RWPE1 (cell line): ENCODE data around the gene GALNT15.

Experiments used
- CTCF ChIA-PET: fragments of 350-600 bp; sonication (Branson Sonifier 250); formaldehyde crosslinking; extraction: SDS; loops from one replicate; lab custom pipeline; 2021; lab: Yijun Ruan, JAX
- POLR2A ChIA-PET: fragments of 400-600 bp; formaldehyde crosslinking; extraction: SDS; loops from one replicate; lab custom pipeline; 2020; ENCODE audit warnings: antibody characterized with exemption; ENCODE audit not compliant: low non-redundant PET; lab: Yijun Ruan, JAX
- DNase-seq: peaks from one replicate; pipeline ENCODE4 v3.0.0; 2012; ENCODE audit warnings: low spot score
- H3K27ac ChIP-seq: fragments of 450-650 bp; 2 replicates; pipeline ENCODE4 v1.5.1; 2017
- CTCF ChIP-seq: fragments of 450-650 bp; conservative IDR thresholded peaks from 2 replicates; pipeline ENCODE4 v1.5.1; 2017; ENCODE audit warnings: low read depth, mild to moderate bottlenecking

GALNT15 gene

DNA sequence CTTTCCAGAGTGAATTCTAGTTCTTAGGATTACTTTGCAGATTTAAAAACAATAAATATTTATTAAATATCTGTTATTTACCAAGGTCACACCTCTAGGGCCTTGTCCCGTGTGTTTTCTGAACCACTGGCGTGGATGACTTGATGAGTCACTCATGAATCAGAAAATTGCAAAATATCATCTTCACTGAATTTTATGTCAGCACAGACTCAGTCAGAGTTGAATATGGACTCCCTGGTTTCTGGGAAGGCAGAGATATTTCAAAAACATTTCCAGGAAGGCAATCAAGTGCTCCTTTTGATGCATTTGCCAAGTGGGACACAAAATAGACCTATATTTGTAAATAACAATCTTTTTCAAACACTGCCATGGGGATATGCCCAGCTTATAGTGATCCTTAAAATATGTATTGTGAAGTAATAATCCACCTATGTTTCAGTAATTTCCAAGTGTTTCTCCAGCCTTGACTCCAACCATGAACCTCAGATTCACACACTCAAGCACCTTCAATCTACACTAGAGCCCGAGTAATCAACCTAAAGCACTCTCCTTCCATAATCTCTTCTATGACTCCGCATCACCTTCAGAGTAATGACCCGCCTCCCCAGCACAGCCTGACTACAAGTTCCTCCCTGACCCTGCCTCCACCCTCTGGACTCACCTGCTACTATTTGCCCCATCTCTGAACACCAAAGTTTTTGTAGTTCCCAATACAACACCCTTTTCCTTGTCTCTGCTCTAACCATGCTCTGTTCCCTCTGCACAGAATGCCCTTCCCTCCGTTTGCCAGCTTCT, 65.9 kb downstream of the GALNT15 start:
- no peak overlapping the region for H3K27ac ChIP-seq
- no peak for TF ChIP-seq CTCF
- CTCF ChIA-PET, result interaction anchor here (0.7 kb wide), 1 partner anchor 186 kb away, joined by 3 read pairs; no protein-coding TSS in a partner anchor
- POLR2A ChIA-PET, result no interaction called here
- peak; percentile 60 for DNase-seq

DNA sequence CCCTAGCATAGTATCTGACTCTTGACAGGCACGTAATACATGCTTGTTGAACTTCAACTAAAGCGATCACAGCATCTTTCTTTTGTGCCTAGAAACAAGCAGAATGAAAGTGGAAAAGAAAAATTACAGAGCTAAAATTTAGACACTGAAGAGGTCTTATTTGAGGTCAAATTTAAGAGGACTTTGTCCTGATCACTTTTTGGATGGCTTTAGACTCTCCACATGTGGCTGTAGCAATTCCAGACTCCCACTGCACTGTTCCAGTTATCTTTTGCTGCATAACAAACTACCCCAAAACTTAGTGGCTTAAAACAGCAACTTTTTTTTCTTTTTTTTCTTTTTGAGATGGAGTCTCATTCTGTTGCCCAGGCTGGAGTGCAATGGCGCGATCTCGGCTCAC, 66.7 kb downstream of the GALNT15 start:
- no peak overlapping the region for H3K27ac ChIP-seq
- no peak for TF ChIP-seq CTCF
- DNase-seq, result no peak
- POLR2A ChIA-PET, result no interaction called here
- CTCF ChIA-PET, result interaction anchor here (0.7 kb wide), 1 partner anchor 187 kb away, joined by 3 read pairs; no protein-coding TSS in a partner anchor

DNA sequence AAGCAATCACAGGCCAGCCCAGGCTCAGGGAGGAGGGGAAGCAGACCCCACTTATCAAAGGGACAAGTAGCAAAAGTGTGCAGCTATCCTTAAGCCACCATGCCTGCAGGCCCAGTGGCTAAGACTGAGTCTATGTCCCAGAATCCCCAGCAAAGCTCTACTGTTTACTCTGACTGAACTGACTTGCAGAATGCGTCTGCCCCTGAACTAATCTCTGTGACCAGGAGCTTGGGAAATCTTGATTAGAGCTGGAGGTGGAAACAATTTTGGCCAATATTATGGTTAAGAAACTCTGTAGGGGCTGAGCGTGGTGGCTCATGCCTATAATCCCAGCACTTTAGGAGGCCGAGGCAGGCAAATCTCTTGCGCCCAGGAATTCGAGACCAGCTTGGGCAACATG, 67.7 kb downstream of the GALNT15 start:
- DNase-seq, result no peak
- no peak overlapping the region for H3K27ac ChIP-seq
- ChIA-PET CTCF (interaction anchor here (0.6 to 0.7 kb wide), 2 partner anchors 50 to 260 kb away, joined by 3 to 5 read pairs; no protein-coding TSS in a partner anchor), POLR2A (no interaction called here)
- no peak for TF ChIP-seq CTCF

DNA sequence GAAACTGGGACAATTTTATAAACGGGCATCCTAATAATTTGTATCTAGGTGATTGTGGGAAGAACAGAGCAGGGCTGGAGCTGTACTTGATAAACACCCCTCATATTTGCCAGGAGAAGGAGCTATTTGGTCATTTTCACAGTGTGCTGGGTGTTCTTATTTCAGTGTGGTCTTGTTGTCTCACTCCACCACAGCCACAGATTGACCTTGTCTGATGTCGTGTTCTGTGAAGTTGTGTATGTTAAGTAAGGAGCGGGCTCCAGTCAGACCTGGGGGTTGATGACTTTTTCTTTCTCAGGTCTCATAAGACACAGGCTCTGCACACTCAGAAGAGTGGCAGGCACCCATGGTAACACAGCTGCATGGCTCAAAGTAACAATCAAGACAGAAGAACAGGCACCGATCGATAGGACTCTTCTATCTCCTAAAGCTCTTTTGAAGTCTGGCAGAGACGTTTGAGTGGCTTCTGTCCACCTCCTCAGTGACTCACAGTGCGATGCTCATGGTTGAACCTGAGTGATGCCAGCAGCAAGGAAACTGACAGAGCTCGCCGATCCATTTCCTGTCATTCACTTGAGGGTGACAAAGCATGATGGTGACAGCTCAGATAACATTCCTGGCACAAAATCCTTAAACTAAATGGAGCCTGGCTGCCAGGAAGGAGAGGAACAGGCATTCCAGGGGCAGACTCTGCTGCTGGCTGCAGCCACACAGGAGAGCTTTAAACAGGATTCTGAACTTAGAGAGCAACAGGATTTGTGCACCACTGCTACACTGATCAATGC, 69.4 kb downstream of the GALNT15 start:
- CTCF ChIA-PET, result interaction anchor here (0.5 kb wide), 1 partner anchor 337 kb away, joined by 3 read pairs; no protein-coding TSS in a partner anchor
- no peak overlapping the region for H3K27ac ChIP-seq
- no peak for TF ChIP-seq CTCF
- DNase-seq, result no peak
- POLR2A ChIA-PET, result interaction anchor here (0.6 kb wide), 1 partner anchor 195 kb away, joined by 3 read pairs; no protein-coding TSS in a partner anchor

- TF ChIP-seq CTCF, result no peak
- ChIA-PET CTCF (no interaction called here), POLR2A (no interaction called here)
- no peak overlapping the region for H3K27ac ChIP-seq
- DNase-seq, result no peak
Measured at GRCh38 chr3:16245609-16246008, 71.1 kb downstream of the GALNT15 start.
